OCI-M2 (cell line): ENCODE results near the gene URB1.
"Not testable (repeated sequence)": the region's sequence is repeated elsewhere in the genome, so short reads cannot be mapped to it uniquely, and the experiment has no call there.

Experiments used
- DNase-seq: peaks from one replicate; lab custom pipeline; 2025; ENCODE audit not compliant: unreplicated experiment; lab: John Stamatoyannopoulos, UW

The URB1 gene

GRCh38 chr21:32371913-32372314, 20.9 kb downstream of the URB1 start:
- no peak for DNase-seq

GRCh38 chr21:32370998-32371766, 21.6 kb downstream of the URB1 start:
- DNase-seq, result no peak

GRCh38 chr21:32368961-32369360, 23.9 kb downstream of the URB1 start:
- DNase-seq, result not testable (repeated sequence)

GRCh38 chr21:32368386-32368785, 24.4 kb downstream of the URB1 start:
- DNase-seq, result no peak

GRCh38 chr21:32367158-32367557, 25.7 kb downstream of the URB1 start:
- no peak for DNase-seq

GRCh38 chr21:32366191-32366590, 26.6 kb downstream of the URB1 start:
- no peak for DNase-seq

GRCh38 chr21:32364796-32365195, 28.0 kb downstream of the URB1 start:
- no peak for DNase-seq

- DNase-seq, result no peak
These were observed 28.4 kb downstream of the URB1 start for GRCh38 chr21:32364387-32364786.

GRCh38 chr21:32360401-32360975, 32.3 kb downstream of the URB1 start:
- DNase-seq, result no peak

GRCh38 chr21:32359719-32360260, 33.0 kb downstream of the URB1 start:
- no peak for DNase-seq

- no peak for DNase-seq
These were observed 35.9 kb downstream of the URB1 start for GRCh38 chr21:32356874-32357395.

- DNase-seq, result no peak
These were observed 39.7 kb downstream of the URB1 start for GRCh38 chr21:32353002-32353711.

GRCh38 chr21:32352526-32352925, 40.3 kb downstream of the URB1 start:
- no peak for DNase-seq

- no peak for DNase-seq
These were observed 41.4 kb downstream of the URB1 start for GRCh38 chr21:32351428-32351827.

GRCh38 chr21:32350981-32351380, 41.8 kb downstream of the URB1 start:
- no peak for DNase-seq

- DNase-seq, result no peak
These were observed 42.4 kb downstream of the URB1 start for GRCh38 chr21:32350211-32350980.

GRCh38 chr21:32349333-32349944, 43.4 kb downstream of the URB1 start:
- DNase-seq, result no peak

GRCh38 chr21:32348604-32349332, 44.0 kb downstream of the URB1 start:
- no peak for DNase-seq

GRCh38 chr21:32347977-32348376, 44.8 kb downstream of the URB1 start:
- DNase-seq, result no peak

- DNase-seq, result no peak
These were observed 45.5 kb downstream of the URB1 start for GRCh38 chr21:32347351-32347750.
